GM23248 (cell line): ENCODE results near the gene DOC2B. TPM values are rescaled to one million over a fixed set of nuclear protein-coding genes. Genes with fewer than 3 reads are reported as not detected.

Experiments
- DNase-seq: peaks from one replicate; pipeline ENCODE4 v3.0.0-alpha.2; 2015
- H2AFZ ChIP-seq: fragments of 200-600 bp; sonication (generic); 2 replicates; pipeline ENCODE4 v1.6.1; 2016; ENCODE audit warnings: antibody characterized with exemption
- H3F3A ChIP-seq: fragments of 200-600 bp; sonication (generic); 2 replicates; pipeline ENCODE4 v1.6.1; 2016; ENCODE audit warnings: mild to moderate bottlenecking, antibody characterized with exemption, mixed run types; ENCODE audit not compliant: insufficient read depth
- H3K27ac ChIP-seq: fragments of 200-600 bp; sonication (generic); 2 replicates; pipeline ENCODE4 v1.5.1; 2016; ENCODE audit warnings: mild to moderate bottlenecking
- H3K27me3 ChIP-seq: fragments of 200-600 bp; sonication (generic); replicated peaks from 2 replicates; pipeline ENCODE4 v1.6.1; 2016; ENCODE audit warnings: mild to moderate bottlenecking; ENCODE audit not compliant: insufficient read depth
- H3K36me3 ChIP-seq: fragments of 200-600 bp; sonication (generic); 2 replicates; pipeline ENCODE4 v1.6.1; 2016; ENCODE audit warnings: low read depth, mild to moderate bottlenecking
- H3K4me1 ChIP-seq: fragments of 200-600 bp; sonication (generic); 2 replicates; pipeline ENCODE4 v1.6.1; 2016; ENCODE audit warnings: mild to moderate bottlenecking; ENCODE audit not compliant: insufficient read depth
- H3K4me2 ChIP-seq: fragments of 200-600 bp; sonication (generic); one replicate; pipeline ENCODE4 v1.6.1; 2016; ENCODE audit warnings: mild to moderate bottlenecking; ENCODE audit not compliant: unreplicated experiment
- H3K4me3 ChIP-seq: fragments of 200-600 bp; sonication (generic); 2 replicates; pipeline ENCODE4 v1.5.1; 2016; ENCODE audit warnings: mild to moderate bottlenecking
- H3K79me2 ChIP-seq: fragments of 200-600 bp; sonication (generic); 2 replicates; pipeline ENCODE4 v1.6.1; 2016; ENCODE audit warnings: mild to moderate bottlenecking; ENCODE audit not compliant: insufficient read depth
- H3K9ac ChIP-seq: fragments of 200-600 bp; sonication (generic); 2 replicates; pipeline ENCODE4 v1.6.1; 2016; ENCODE audit warnings: mild to moderate bottlenecking
- H3K9me2 ChIP-seq: fragments of 200-600 bp; sonication (generic); 2 replicates; pipeline ENCODE4 v1.6.1; 2016; ENCODE audit warnings: mixed run types, mild to moderate bottlenecking, moderate library complexity; ENCODE audit not compliant: insufficient read depth
- H3K9me3 ChIP-seq: fragments of 200-600 bp; sonication (generic); one replicate; pipeline ENCODE4 v1.6.1; 2017; ENCODE audit warnings: low read depth
- H4K20me1 ChIP-seq: fragments of 200-600 bp; sonication (generic); 2 replicates; pipeline ENCODE4 v1.6.0; 2016; ENCODE audit not compliant: insufficient read depth
- EZH2 ChIP-seq: fragments of 200-600 bp; sonication (generic); IDR thresholded peaks from 2 replicates; pipeline ENCODE4 v1.6.1; 2018; ENCODE audit warnings: antibody characterized with exemption, mild to moderate bottlenecking; ENCODE audit not compliant: insufficient read depth, poor library complexity, severe bottlenecking
- EZH2phosphoT487 ChIP-seq: fragments of 200-600 bp; sonication (generic); IDR thresholded peaks from 2 replicates; pipeline ENCODE4 v1.6.1; 2018; ENCODE audit warnings: antibody characterized with exemption, moderate library complexity, mild to moderate bottlenecking, low read depth; ENCODE audit not compliant: insufficient read depth
- WGBS, 2 experiments: methylation state at CpG; one replicate each; pipeline ENCODE4 v1.1.6; 2015 to 2017; ENCODE audit warnings: low lambda C conversion rate in 2 of 2, low coverage in 1 of 2; ENCODE audit errors: missing lambda C conversion rate in 2 of 2; 5-methylcytosine and 5-hydroxymethylcytosine counted together
- in situ Hi-C: fragments of 300-500 bp; cut with MboI; formaldehyde crosslinking; loops from 2 replicates; pipeline ENCODE4 v1.15.0; 2020
- polyA plus RNA-seq: library from polyadenylated mRNA; unstranded; fragments of >200 nt; fragmentation: Nextera tagmentation; extraction: Ambion mirVana; gene quantifications from 2 replicates; pipeline ENCODE4 v1.2.1, GENCODE V29; 2016
- total RNA-seq: library from RNA; depleted of rRNA; stranded (reverse); fragments of >200 nt; shearing (Covaris generic); gene quantifications from 2 replicates; pipeline ENCODE4 v1.2.3, GENCODE V29; 2014

DOC2B gene
- total and polyA plus RNA-seq, 2 experiments from 2014 or later = 0.03 TPM; not detected in 1

DNA sequence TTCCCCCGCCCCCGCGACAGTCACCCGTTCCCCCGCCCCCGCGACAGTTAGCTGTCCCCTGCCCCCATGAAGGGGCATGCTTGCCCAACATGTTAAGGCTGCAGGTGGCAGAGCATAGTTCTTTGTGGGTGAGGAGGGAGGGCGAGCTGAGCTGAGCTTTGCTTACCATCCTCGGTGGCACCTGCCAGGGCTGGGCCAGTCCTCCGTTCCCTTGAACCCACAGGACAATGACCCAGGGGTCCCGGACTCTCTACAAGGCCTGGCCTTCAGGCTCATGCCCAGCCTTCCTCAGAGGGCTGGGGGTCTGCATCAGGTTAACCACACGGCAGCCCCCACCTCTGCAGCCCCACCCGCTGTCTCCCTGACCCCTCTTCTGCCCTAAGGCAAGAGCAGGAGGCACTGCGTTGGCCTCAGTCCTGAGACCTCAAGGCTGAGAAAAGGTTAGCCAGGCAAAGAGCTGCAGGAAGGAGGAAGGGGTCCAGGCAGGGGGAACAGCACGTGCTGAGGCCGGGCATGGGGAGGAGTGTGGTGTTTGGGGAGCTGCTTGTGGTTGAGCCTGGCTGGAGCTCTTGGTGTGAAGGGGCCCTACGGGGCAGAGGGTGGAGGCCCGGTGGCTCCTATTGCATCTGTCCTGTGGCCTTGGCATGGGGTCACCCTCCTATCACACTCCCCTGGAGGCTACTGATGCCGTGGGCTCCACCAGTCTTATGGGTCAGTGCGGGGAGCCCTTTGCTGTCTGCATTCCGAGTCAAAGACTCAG lies 11.4 kb upstream of the DOC2B start:
- peaks cover 28% of the 10 kb centered on the region for H3K27me3 ChIP-seq
- no peak overlapping the region for H3K4me2 ChIP-seq
- no peak overlapping the region for H3K9ac ChIP-seq
- no peaks in the 10 kb centered on the region for H3K4me1 ChIP-seq
- no peaks in the 10 kb centered on the region for H4K20me1 ChIP-seq
- in situ Hi-C loops = no loop called here
- H3K9me2 ChIP-seq = no peaks in the 10 kb centered on the region
- H3K79me2 ChIP-seq = no peaks in the 10 kb centered on the region
- H3K4me3 ChIP-seq = no peak overlapping the region
- WGBS, 2 experiments = 76 to 82% methylated on average over 14 to 20 of the region's 21 CpGs
- H2AFZ ChIP-seq = no peak overlapping the region
- no peaks in the 10 kb centered on the region for H3K9me3 ChIP-seq
- no peak for TF ChIP-seq EZH2
- TF ChIP-seq EZH2phosphoT487 = no peak
- H3K36me3 ChIP-seq = no peaks in the 10 kb centered on the region
- no peaks in the 10 kb centered on the region for H3F3A ChIP-seq
- DNase-seq = no peak
- no peak overlapping the region for H3K27ac ChIP-seq

DNA sequence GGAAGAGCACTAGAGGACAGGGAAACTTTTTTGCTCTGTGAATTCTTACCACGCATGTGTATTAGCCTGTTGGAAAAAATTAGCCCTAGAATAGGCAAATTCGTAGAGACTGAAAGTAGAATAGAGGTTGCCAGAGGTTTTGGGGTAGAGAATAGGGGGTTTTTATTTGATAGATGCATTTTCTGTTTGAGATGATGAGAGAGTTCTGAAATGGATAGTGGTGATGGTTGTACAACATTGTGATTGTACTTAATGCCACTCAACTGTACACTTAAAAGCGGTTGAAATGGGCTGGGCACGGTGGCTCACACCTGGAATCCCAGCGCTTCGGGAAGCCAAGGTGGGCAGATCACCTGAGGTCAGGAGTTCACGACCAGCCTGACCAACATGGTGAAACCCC lies 8.0 kb upstream of the DOC2B start:
- H2AFZ ChIP-seq = no peak overlapping the region
- H3F3A ChIP-seq = no peaks in the 10 kb centered on the region
- no peaks in the 10 kb centered on the region for H4K20me1 ChIP-seq
- H3K9me3 ChIP-seq = no peaks in the 10 kb centered on the region
- no peaks in the 10 kb centered on the region for H3K36me3 ChIP-seq
- in situ Hi-C loops = no loop called here
- 60 to 62% methylated on average over 7 of the region's 7 CpGs for WGBS, 2 experiments
- H3K9me2 ChIP-seq = no peaks in the 10 kb centered on the region
- no peak overlapping the region for H3K27ac ChIP-seq
- H3K4me1 ChIP-seq = no peaks in the 10 kb centered on the region
- no peak overlapping the region for H3K9ac ChIP-seq
- TF ChIP-seq EZH2phosphoT487 = no peak
- TF ChIP-seq EZH2 = no peak
- H3K79me2 ChIP-seq = no peaks in the 10 kb centered on the region
- H3K4me2 ChIP-seq = no peak overlapping the region
- no peak overlapping the region for H3K4me3 ChIP-seq
- no peak for DNase-seq
- peaks cover 15% of the 10 kb centered on the region for H3K27me3 ChIP-seq

GRCh38 chr17:187130-187529 lies 5.7 kb upstream of the DOC2B start:
- no peak for TF ChIP-seq EZH2phosphoT487
- no peak for TF ChIP-seq EZH2
- WGBS, 2 experiments = 45 to 49% methylated on average over 2 of the region's 2 CpGs
- no peak overlapping the region for H3K27ac ChIP-seq
- H3K4me1 ChIP-seq = no peaks in the 10 kb centered on the region
- H2AFZ ChIP-seq = no peak overlapping the region
- no peaks in the 10 kb centered on the region for H3K9me3 ChIP-seq
- H3K79me2 ChIP-seq = no peaks in the 10 kb centered on the region
- H3K9ac ChIP-seq = no peak overlapping the region
- H3K27me3 ChIP-seq = peaks cover 33% of the 10 kb centered on the region
- in situ Hi-C loops = no loop called here
- no peak overlapping the region for H3K4me2 ChIP-seq
- H3K4me3 ChIP-seq = no peak overlapping the region
- no peaks in the 10 kb centered on the region for H4K20me1 ChIP-seq
- no peak for DNase-seq
- no peaks in the 10 kb centered on the region for H3K36me3 ChIP-seq
- no peaks in the 10 kb centered on the region for H3F3A ChIP-seq
- H3K9me2 ChIP-seq = no peaks in the 10 kb centered on the region

DNA sequence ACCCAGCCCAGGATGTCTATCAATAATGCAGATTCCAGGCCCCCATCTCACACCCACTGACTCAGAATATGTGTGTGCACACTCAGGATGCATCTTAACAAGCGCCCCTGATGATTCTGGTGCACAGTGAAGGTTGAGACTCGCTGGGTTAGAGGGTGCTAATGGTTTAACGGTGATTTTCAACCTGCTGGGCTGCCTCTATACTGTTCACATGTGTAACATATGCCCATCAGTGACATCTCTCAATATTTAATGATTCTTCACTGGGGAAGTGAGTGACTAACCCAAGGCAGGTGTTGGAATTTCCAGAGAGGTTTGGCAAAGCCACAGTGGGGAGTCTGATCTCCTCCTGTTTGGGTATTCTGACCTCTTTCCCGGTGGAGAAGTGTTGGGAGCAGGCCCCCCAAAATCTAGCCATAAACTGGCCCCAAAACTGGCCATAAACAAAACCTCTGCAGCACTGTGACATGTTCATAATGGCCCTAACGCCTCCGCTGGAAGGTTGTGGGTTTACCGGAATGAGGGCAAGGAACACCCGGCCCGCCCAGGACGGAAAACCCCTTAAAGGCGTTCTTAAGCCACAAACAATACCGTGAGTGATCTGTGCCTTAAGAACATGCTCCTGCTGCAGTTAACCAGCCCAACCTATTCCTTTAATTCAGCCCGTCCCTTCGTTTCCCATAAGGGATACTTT lies 4.1 kb upstream of the DOC2B start:
- Histone ChIP-seq H3K36me3 (no peaks in the 10 kb centered on the region), H3K9me2 (no peaks in the 10 kb centered on the region), H3K79me2 (no peaks in the 10 kb centered on the region), H3K4me1 (no peaks in the 10 kb centered on the region), H3K4me3 (no peak overlapping the region), H3K4me2 (no peak overlapping the region), H2AFZ (no peak overlapping the region), H3K9me3 (no peaks in the 10 kb centered on the region), H3K27me3 (peaks cover 42% of the 10 kb centered on the region), H3F3A (no peaks in the 10 kb centered on the region), H3K9ac (no peak overlapping the region), H3K27ac (no peak overlapping the region), H4K20me1 (no peaks in the 10 kb centered on the region)
- in situ Hi-C loops = no loop called here
- 49 to 51% methylated on average over 14 of the region's 14 CpGs for WGBS, 2 experiments
- DNase-seq = no peak
- no peak for TF ChIP-seq EZH2
- TF ChIP-seq EZH2phosphoT487 = no peak
